NCI-H1436 (cell line): Measurements from ENCODE around the gene IWS1.
A peak's percentile ranks its signal among the peaks of the same experiment; 100 is the strongest.
"Not testable (repeated sequence)": the region's sequence is repeated elsewhere in the genome, so short reads cannot be mapped to it uniquely, and the experiment has no call there.

Experiments used
- DNase-seq: peaks from one replicate; lab custom pipeline; 2025; lab: John Stamatoyannopoulos, UW

Gene IWS1

GRCh38 chr2:127526132-127527000 lies at the start of gene IWS1:
Gene IWS1, minus strand, starts transcription at chr2:127526489. Its CDS starts 281 bp downstream, at chr2:127526208.
- DNase-seq = peak; percentile 94

- no peak for DNase-seq
Observed at GRCh38 chr2:127575941-127576432, 49.7 kb upstream of the IWS1 start.

GRCh38 chr2:127575185-127575765 lies 49.0 kb upstream of the IWS1 start:
- no peak for DNase-seq

- no peak for DNase-seq
Observed at GRCh38 chr2:127574656-127575055, 48.4 kb upstream of the IWS1 start.

- no peak for DNase-seq
Observed at GRCh38 chr2:127573771-127574170, 47.5 kb upstream of the IWS1 start.

GRCh38 chr2:127573298-127573697 lies 47.0 kb upstream of the IWS1 start:
- no peak for DNase-seq

- DNase-seq = no peak
Observed at GRCh38 chr2:127572841-127573240, 46.6 kb upstream of the IWS1 start.

- DNase-seq = not testable (repeated sequence)
Observed at GRCh38 chr2:127572352-127572751, 46.1 kb upstream of the IWS1 start.

- DNase-seq = no peak
Observed at GRCh38 chr2:127570282-127571250, 44.3 kb upstream of the IWS1 start.

GRCh38 chr2:127569666-127570065 lies 43.4 kb upstream of the IWS1 start:
- no peak for DNase-seq

- no peak for DNase-seq
Observed at GRCh38 chr2:127568128-127568527, 41.8 kb upstream of the IWS1 start.

GRCh38 chr2:127567351-127567854 lies 41.1 kb upstream of the IWS1 start:
- DNase-seq = no peak

- DNase-seq = no peak
Observed at GRCh38 chr2:127566576-127566975, 40.3 kb upstream of the IWS1 start.

- DNase-seq = no peak
Observed at GRCh38 chr2:127566139-127566417, 39.8 kb upstream of the IWS1 start.

- no peak for DNase-seq
Observed at GRCh38 chr2:127565261-127566138, 39.2 kb upstream of the IWS1 start.

- no peak for DNase-seq
Observed at GRCh38 chr2:127564429-127565260, 38.4 kb upstream of the IWS1 start.

GRCh38 chr2:127563458-127564428 lies 37.5 kb upstream of the IWS1 start:
- DNase-seq = no peak

GRCh38 chr2:127562936-127563335 lies 36.6 kb upstream of the IWS1 start:
- no peak for DNase-seq

GRCh38 chr2:127561371-127561770 lies 35.1 kb upstream of the IWS1 start:
- DNase-seq = no peak
